Activated B cell treated with CpG ODN at 0.5 μM for 24 hours (primary cell): ENCODE data around the gene ADAMTS17. TPM values are rescaled to one million over a fixed set of nuclear protein-coding genes. Genes with fewer than 3 reads are reported as not detected.

Experiments
- ATAC-seq: fragments of 200-7000 bp; cut with Tn5 transposase; one replicate; pipeline ENCODE4 v1.10.0; 2021; ENCODE audit warnings: low read depth, mild to moderate bottlenecking, moderate library complexity
- CTCF ChIA-PET: fragments of 350-600 bp; sonication (Branson Sonifier 250); formaldehyde crosslinking; loops from one replicate; lab custom pipeline; 2021; ENCODE audit warnings: antibody characterized with exemption; lab: Charles Lee
- POLR2A ChIA-PET: fragments of 350-600 bp; sonication (Branson Sonifier 250); formaldehyde crosslinking; loops from one replicate; lab custom pipeline; 2021; ENCODE audit warnings: antibody characterized with exemption; lab: Charles Lee
- DNase-seq: peaks from one replicate; pipeline ENCODE4 v3.0.0; 2022
- H3K27ac Mint-ChIP-seq: one replicate; pipeline ENCODE4 v1.8.0; 2020; ENCODE audit warnings: mixed read lengths
- H3K27me3 Mint-ChIP-seq: one replicate; pipeline ENCODE4 v1.8.0; 2021; ENCODE audit warnings: mixed read lengths
- H3K36me3 Mint-ChIP-seq: one replicate; pipeline ENCODE4 v1.8.0; 2021; ENCODE audit warnings: low read depth, mixed read lengths
- H3K4me1 Mint-ChIP-seq: one replicate; pipeline ENCODE4 v1.8.0; 2021; ENCODE audit warnings: mixed read lengths
- H3K4me3 Mint-ChIP-seq: one replicate; pipeline ENCODE4 v1.8.0; 2020; ENCODE audit warnings: mild to moderate bottlenecking, mixed read lengths
- H3K9me3 Mint-ChIP-seq: one replicate; pipeline ENCODE4 v1.8.0; 2020; ENCODE audit warnings: mixed read lengths
- intact Hi-C: fragments of 100-400 bp; cut with micrococcal nuclease; formaldehyde crosslinking; loops from one replicate; pipeline ENCODE4 v1.15.1; 2024
- total RNA-seq: library from RNA; stranded (reverse); gene quantifications from 2 replicates; pipeline ENCODE4 v1.2.3, GENCODE V29; 2022
- TF ChIP-seq, protein P1 (sequence below): fragments of 200-600 bp; IDR thresholded peaks from one replicate; pipeline ENCODE4 v1.8.0; 2022; ENCODE audit warnings: antibody characterized with exemption, mild to moderate bottlenecking

Gene ADAMTS17
- total RNA-seq, 1 donor from 2014 or later = 1.6 TPM

DNA sequence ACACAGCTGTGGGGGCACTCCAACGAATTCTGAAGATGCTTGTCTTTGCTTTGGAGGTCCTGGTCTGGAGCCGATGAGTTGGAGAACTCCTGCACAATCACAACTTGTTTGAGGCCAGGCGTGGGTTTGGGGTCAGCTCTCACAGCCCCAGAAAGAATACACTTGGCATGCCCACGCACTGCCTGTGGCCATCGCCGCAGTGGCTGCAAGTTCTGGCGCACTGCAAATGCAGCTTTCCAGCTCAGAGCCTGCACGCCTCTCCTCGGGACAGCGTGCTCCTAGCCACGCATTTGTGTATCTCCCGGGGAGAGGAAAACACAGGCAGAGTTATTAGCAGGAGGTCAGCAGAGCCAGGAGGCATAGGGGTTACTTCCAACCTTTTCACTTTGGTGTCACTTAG is 282.7 kb downstream of the ADAMTS17 start:
- DNase-seq (no peak), ATAC-seq (no peak)
- no peaks in the 10 kb centered on the region for H3K27me3 Mint-ChIP-seq
- no peak overlapping the region for H3K27ac Mint-ChIP-seq
- TF ChIP-seq, protein P1, sequence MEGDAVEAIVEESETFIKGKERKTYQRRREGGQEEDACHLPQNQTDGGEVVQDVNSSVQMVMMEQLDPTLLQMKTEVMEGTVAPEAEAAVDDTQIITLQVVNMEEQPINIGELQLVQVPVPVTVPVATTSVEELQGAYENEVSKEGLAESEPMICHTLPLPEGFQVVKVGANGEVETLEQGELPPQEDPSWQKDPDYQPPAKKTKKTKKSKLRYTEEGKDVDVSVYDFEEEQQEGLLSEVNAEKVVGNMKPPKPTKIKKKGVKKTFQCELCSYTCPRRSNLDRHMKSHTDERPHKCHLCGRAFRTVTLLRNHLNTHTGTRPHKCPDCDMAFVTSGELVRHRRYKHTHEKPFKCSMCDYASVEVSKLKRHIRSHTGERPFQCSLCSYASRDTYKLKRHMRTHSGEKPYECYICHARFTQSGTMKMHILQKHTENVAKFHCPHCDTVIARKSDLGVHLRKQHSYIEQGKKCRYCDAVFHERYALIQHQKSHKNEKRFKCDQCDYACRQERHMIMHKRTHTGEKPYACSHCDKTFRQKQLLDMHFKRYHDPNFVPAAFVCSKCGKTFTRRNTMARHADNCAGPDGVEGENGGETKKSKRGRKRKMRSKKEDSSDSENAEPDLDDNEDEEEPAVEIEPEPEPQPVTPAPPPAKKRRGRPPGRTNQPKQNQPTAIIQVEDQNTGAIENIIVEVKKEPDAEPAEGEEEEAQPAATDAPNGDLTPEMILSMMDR = no peak
- H3K9me3 Mint-ChIP-seq = no peaks in the 10 kb centered on the region
- no peaks in the 10 kb centered on the region for H3K36me3 Mint-ChIP-seq
- no peak overlapping the region for H3K4me3 Mint-ChIP-seq
- ChIA-PET POLR2A (no interaction called here), CTCF (no interaction called here)
- no peaks in the 10 kb centered on the region for H3K4me1 Mint-ChIP-seq
- intact Hi-C loops = no loop called here

DNA sequence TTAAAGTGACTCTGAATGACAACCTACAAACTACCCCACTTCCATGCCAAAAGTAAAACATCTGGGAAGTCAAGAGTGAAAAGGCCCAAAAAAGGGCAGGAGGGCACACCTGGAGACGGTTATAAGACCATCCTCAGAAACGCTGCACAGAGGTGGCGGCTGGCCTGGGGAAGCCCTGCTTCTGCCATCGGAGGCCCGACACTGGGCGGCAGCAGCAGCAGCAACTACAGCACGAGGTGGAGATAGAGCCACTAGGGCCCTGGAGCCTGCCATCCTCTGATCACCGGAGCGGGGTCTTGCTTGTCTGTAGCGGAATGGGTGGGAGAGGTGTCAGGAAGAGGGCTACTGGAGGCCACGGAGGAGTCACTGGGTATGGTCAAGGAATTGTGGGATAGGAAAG is 283.3 kb downstream of the ADAMTS17 start:
- H3K27ac Mint-ChIP-seq = no peak overlapping the region
- no peak for ATAC-seq
- H3K27me3 Mint-ChIP-seq = no peaks in the 10 kb centered on the region
- DNase-seq = no peak
- no peaks in the 10 kb centered on the region for H3K4me1 Mint-ChIP-seq
- H3K4me3 Mint-ChIP-seq = no peak overlapping the region
- ChIA-PET CTCF (no interaction called here), POLR2A (no interaction called here)
- intact Hi-C loops = no loop called here
- no peaks in the 10 kb centered on the region for H3K9me3 Mint-ChIP-seq
- TF ChIP-seq, protein P1 = no peak
- no peaks in the 10 kb centered on the region for H3K36me3 Mint-ChIP-seq

DNA sequence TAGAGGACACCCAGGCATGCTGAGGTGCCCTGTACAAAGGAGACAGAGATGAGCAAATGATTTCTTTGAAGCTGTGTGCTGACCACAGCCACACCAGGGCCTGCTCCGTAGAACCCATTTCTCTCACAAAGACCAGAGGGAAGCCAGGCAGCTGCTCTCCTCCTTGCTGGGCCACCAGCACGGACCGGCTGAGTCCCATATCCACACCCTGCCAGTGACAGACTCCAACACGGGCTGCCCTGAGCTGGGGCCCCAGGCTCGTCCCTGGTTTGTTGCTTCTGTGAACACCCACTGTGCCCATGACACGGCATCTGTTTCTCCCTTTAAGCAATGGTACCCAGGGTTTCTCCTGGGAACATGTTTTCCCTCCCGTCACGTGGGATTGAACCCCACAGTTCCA is 284.5 kb downstream of the ADAMTS17 start:
- no peaks in the 10 kb centered on the region for H3K36me3 Mint-ChIP-seq
- no peak overlapping the region for H3K4me3 Mint-ChIP-seq
- POLR2A ChIA-PET = no interaction called here
- CTCF ChIA-PET = no interaction called here
- no peak overlapping the region for H3K27ac Mint-ChIP-seq
- intact Hi-C loops = no loop called here
- ATAC-seq = no peak
- no peaks in the 10 kb centered on the region for H3K9me3 Mint-ChIP-seq
- H3K4me1 Mint-ChIP-seq = no peaks in the 10 kb centered on the region
- TF ChIP-seq, protein P1 = no peak
- H3K27me3 Mint-ChIP-seq = no peaks in the 10 kb centered on the region
- no peak for DNase-seq

DNA sequence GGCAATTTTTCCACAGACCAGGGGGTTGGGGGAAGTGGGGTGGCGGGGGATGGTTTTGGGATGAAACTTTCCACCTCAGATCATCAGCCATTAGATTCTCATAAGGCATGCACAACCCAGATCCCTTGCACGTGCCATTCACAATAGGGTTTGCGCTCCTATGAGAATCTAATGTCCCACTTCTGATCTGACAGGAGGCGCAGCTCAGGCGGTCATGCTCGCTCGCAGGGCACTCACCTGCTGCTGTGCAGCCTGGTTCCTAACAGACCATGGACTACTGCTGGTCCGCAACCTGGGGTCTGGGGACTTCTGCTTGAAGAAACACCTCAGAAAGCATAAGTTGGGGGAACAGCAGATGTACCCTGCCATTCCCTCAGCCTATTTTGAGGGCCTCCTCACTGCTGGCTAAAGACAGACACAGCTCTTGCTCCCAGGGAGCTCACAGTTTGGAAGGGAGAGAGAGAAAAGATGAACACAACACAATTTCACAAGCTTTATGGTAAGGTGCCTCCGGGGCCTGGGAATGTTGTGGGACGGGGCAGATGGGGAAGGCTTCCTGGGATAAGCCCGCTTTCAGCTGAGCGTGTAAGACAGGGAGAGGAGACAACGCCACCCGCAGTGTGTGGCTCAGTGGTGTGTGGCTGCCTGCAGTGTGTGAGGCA is 285.2 kb downstream of the ADAMTS17 start:
- H3K4me3 Mint-ChIP-seq = no peak overlapping the region
- ATAC-seq (no peak), DNase-seq (no peak)
- TF ChIP-seq, protein P1 = no peak
- no peaks in the 10 kb centered on the region for H3K9me3 Mint-ChIP-seq
- H3K27me3 Mint-ChIP-seq = no peaks in the 10 kb centered on the region
- POLR2A ChIA-PET = no interaction called here
- H3K27ac Mint-ChIP-seq = no peak overlapping the region
- intact Hi-C loops = no loop called here
- H3K4me1 Mint-ChIP-seq = no peaks in the 10 kb centered on the region
- H3K36me3 Mint-ChIP-seq = no peaks in the 10 kb centered on the region
- CTCF ChIA-PET = no interaction called here

DNA sequence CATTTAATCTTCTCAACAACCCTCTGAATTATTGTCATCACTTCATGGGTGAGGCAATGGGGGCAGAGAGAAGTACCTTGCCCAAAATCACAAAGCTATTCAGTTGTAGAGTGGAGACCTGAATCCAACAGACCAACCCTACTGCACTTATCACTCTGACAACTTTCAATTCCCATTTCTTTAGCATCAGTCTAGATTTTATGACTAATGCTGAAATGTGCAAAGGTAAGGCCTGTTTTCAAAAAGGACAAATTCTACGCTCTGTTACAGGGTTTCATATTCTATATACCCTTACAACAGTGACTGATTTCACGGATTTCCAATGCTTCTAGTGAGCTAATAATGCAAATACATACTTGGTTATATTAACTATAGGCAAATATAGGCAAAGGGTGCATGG is 286.0 kb downstream of the ADAMTS17 start:
- ATAC-seq = no peak
- ChIA-PET CTCF (no interaction called here), POLR2A (no interaction called here)
- Mint-ChIP-seq H3K4me3 (no peak overlapping the region), H3K36me3 (no peaks in the 10 kb centered on the region), H3K27me3 (no peaks in the 10 kb centered on the region), H3K9me3 (no peaks in the 10 kb centered on the region), H3K4me1 (no peaks in the 10 kb centered on the region), H3K27ac (no peak overlapping the region)
- intact Hi-C loops = no loop called here
- TF ChIP-seq, protein P1 = no peak
- DNase-seq = no peak
